DMS 273 (cell line): ENCODE results near the gene CRTC3.
A peak's percentile ranks its signal among the peaks of the same experiment; 100 is the strongest.
"Not testable (repeated sequence)": the region's sequence is repeated elsewhere in the genome, so short reads cannot be mapped to it uniquely, and the experiment has no call there.

Experiments
- DNase-seq: peaks from one replicate; lab custom pipeline; 2025; ENCODE audit not compliant: unreplicated experiment; lab: John Stamatoyannopoulos, UW

The CRTC3 gene

DNA sequence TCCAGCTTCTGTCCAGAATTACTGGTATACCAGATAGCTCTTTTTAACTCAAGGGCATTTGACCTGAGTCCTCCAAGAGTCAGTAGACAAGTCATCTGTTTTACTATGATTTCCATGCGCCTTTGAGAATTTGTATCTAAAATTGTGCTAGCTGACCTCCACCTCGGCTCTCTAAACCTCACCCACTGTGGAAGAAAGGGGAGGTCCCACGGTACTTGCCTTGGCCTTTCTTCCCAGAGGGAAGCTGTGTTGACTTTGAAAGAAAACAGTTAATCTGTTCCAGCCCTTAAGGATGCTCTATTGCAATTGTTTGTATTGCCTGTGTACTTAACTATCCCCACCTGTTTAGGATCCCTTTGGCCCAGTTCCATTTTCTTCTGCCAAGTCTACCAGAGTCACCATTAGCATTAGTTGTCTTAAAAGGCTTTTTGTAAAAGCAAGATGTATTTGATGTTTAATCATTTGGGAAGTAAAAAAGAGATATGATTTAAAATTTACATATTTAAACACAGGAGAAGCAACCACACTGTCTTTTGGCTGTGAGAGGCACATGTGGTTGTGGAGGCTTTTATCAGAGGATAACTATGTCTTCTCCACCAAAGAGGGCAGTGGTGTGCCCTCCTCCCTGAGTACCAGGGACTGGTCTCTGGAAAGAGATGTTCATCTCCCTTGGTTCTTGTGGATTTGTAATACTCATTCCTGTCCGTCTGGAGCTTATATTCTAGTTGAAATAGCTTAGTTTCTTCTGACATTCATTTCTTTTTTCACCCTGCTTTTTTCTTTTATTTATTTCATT lies 88.8 kb downstream of the CRTC3 start:
- DNase-seq: no peak

DNA sequence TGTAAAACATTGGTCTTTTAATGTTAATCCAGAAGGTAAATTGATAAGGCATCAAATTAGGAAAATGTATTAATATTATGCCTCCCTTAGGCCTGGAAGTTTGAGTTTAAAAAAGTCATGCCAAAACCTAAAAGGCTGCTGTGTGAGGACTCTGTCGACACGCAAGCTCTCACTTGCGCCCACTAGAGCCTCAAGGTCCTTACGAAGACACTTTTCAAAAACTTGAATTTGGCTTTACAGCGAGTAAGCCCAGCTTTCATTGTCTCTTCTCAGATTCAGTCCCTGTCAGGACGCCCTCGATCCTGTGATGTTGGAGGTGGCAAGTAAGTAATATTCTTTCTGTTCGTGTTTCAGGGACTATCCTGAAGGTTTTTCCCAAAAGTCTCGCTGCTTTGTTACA lies 89.7 kb downstream of the CRTC3 start:
- DNase-seq: no peak

DNA sequence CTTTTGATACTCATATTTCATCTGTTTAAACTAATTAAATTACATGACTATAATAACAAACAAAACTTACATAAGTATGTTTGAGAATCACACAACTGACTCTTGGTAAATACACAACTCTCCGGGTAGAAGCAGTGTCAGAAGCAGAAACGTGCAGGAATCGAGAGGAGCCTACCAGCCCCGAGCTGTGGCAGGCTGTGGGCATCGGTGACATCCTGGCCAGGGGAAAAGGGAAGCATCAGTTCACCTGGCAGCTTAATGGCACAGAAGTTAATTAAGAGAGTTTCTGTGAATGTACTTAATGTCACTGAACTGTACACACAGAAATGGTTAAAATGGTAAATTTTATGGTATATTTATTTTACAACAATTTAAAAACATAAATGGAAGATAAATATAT lies 90.2 kb downstream of the CRTC3 start:
- DNase-seq: no peak

DNA sequence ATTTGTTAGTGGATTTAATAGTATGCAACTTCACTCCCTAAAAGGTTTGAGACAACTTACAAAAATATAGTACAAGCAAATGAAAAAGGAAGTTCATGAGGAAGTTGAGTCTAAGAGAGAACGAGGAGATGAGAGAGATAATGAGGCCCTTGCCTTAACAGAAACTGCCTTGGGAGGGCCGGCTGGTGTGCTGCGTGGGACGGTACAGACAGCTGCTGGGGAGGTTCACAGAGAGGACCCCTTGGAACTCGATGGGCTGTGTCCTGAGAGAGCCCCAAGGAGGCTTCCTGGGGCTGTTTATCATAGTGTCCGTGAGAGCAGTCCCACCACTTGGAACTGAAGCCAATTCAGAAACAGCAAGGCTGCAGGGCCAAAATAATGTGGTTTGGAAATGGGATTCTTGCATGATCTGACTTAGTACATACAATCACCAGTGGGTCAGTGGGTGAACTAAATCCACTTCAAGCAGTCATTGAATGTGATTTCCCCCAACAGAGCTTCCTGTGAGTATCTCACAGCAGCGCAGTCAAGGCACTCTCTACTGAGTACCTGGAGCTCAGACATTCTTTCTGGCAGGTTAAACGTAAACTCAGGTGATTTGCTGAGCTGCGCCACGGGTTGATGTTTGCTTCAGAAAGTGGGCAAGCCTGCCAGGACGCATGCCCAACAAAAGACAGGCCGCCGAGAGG lies 90.8 kb downstream of the CRTC3 start:
- no peak for DNase-seq

DNA sequence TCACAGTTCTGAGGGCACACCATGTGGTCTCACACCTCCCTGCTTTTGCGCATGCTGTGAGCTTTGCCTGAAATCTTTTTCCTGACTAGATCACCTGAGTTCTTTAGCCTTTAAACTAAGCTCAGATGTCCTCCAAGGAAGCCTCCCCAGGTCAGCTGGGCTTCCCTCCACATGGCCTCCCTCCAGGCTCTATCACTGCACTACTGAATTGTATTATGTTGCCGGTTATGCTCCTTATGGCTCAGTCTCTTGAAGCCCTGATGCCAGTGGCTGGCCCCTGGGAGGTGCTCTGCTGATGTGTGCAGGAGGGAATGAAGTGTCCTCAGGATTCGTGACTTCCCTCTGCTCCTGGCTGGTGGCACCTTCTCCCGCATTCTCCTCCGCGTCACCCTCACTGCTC lies 94.1 kb downstream of the CRTC3 start:
- peak; percentile 6 for DNase-seq

DNA sequence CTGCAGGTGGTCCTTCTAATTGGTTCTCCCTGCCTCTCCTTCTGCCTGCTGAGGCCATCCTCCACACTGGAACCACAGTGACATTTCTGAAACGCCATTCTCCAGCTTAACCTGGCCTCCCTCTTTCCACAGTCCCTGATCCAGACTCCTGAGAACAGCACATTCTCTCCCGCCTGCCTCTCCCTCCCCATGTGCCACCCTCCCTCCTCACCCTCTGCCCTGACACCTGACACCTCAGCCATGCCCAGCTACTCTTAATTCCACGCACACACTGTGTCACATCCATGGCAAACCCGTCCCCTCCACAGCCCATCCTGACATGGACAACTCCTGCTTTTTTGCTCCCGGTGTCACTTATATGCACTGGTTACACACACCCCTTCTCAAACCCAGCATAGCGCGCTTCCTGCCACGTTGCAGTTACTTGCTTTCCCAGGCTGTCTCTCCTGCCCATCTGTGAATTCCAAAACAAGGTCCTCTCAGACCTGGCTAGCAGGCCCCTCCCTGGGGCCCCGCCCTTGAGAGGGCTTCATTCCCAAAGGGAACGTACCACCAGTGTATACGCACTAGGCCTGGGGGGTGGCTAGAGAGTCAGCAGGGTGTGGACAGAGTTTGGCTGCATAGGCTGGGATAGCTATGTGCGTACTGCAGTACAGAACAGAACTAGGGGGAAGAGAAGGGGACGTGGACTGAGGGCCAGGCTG lies 94.7 kb downstream of the CRTC3 start:
- DNase-seq: no peak

DNA sequence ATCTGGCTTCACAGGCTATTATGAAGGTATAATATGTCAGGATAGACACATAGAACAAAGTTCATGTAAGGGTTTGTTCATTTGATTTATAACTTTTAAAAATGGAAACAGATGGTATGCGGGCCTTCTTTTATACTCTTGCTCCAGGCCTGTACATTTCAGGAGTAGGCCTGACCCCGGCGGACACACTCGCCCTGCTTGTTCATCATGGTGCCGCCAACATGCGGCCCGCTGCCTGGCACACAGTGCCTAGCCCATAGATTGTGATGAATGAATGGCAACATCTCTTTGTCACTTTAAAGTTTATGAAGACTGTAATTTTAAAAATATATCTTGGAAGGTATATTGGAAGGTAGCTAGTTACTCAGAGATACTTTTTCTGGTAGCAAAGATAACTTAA lies 95.3 kb downstream of the CRTC3 start:
- DNase-seq: no peak

DNA sequence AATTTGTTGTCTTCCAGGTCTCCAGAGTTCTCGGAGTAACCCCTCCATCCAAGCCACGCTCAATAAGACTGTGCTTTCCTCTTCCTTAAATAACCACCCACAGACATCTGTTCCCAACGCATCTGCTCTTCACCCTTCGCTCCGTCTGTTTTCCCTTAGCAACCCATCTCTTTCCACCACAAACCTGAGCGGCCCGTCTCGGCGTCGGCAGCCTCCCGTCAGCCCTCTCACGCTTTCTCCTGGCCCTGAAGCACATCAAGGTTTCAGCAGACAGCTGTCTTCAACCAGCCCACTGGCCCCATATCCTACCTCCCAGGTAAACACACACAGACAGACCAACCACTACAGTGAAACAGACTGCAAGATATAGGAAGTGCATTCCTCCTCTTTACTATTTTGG lies 99.5 kb downstream of the CRTC3 start:
- DNase-seq: no peak

DNA sequence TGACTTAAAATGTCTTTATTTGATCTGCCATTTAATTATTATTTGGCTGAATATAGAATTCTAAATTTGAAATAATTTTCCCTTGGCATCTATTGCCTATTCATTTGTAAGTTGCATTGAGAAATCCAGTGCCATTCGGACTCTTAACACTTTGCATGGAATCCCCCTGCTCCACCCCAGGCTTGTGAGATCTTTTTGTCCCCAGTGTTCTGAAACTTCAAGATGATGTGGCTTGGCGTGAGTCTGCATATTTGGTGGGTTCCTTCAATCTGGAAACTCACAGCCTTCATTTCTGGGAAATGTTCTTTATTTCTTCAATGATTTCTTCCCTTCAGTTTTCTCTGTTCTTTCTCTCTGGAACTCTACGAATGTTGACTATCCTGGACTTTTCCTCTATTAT lies 103.6 kb downstream of the CRTC3 start:
- no peak for DNase-seq

DNA sequence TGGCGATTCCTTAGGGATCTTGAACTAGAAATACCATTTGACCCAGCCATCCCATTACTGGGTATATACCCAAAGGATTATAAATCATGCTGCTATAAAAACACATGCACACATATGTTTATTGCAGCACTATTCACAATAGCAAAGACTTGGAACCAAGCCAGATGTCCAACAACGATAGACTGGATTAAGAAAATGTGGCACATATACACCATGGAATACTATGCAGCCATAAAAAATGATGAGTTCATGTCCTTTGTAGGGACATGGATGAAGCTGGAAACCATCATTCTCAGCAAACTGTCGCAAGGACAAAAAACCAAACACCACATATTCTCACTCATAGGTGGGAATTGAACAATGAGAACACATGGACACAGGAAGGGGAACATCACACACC lies 107.3 kb downstream of the CRTC3 start:
- DNase-seq: not testable (repeated sequence)

DNA sequence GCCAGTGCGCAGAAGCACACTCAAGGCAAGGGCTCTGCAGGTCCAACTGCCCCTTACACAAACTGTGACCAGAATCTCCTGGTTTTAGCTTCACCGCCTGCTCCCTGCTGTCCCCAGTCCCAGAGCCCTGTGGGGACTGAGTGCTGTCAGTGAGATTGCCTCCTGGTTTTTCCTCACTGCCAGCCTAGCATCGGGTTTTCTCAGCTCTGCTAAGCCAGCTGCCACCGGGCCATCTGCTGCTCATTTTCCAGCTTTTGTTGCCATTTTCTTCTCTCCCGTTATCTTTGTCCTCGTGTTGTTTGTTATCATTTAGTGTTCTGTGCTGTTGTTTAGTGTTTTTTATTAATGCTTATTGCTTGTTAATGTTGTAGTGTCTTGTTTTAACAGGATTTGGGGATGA lies 108.0 kb downstream of the CRTC3 start:
- DNase-seq: peak; percentile 85

DNA sequence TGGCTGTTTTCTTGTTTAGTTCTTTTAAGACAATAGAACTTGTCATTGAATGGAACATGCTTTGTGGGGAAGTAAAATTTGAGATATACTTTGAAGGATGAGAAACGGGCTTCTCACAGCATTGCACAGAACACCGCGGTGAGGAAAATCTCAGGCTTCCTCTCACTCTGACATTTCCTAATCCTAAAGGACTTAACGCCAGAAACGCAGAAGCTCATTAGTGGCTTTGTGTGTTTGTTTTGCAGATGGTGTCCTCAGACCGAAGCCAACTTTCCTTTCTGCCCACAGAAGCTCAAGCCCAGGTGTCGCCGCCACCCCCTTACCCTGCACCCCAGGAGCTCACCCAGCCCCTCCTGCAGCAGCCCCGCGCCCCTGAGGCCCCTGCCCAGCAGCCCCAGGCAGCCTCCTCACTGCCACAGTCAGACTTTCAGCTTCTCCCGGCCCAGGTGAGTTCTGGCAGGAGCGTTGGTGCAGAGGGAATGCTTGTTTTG lies 108.5 kb downstream of the CRTC3 start:
- peak; percentile 61 for DNase-seq

DNA sequence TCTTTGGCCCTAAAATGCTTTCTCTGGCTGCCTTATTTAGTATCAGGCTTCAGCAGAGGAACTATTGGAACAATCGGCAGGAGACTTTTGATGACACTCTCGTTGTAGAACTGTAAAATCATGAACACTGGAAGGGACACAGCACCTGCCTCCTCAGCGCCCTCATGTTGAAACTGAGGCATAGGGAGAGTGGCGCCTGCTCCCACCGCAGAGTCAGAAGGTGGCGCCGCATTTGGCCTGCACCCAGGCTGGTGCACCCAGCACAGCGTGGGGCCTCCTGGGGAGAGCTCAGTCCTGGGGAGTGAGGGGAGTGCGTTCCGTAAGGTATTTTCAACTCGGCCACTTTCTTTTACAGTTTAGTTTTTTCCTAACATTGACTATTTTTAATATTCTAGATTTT lies 109.2 kb downstream of the CRTC3 start:
- DNase-seq: no peak

DNA sequence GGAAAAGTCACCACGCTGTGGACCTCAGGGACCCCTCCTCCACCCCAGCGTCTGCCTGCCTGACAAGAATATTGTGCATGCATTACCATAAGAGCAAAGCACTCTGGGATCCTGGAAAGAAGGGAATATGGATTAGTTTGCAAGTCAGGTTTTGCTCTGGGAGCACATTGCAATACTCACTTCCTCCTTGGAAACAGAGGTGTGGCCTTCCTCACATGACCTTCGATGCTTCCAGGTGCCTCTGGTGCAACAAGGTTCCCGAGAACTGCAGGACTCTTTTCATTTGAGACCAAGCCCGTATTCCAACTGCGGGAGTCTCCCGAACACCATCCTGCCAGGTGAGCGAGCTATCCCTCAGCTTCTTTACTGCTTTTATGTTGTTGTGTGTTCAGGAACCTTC lies 111.1 kb downstream of the CRTC3 start:
- DNase-seq: no peak

DNA sequence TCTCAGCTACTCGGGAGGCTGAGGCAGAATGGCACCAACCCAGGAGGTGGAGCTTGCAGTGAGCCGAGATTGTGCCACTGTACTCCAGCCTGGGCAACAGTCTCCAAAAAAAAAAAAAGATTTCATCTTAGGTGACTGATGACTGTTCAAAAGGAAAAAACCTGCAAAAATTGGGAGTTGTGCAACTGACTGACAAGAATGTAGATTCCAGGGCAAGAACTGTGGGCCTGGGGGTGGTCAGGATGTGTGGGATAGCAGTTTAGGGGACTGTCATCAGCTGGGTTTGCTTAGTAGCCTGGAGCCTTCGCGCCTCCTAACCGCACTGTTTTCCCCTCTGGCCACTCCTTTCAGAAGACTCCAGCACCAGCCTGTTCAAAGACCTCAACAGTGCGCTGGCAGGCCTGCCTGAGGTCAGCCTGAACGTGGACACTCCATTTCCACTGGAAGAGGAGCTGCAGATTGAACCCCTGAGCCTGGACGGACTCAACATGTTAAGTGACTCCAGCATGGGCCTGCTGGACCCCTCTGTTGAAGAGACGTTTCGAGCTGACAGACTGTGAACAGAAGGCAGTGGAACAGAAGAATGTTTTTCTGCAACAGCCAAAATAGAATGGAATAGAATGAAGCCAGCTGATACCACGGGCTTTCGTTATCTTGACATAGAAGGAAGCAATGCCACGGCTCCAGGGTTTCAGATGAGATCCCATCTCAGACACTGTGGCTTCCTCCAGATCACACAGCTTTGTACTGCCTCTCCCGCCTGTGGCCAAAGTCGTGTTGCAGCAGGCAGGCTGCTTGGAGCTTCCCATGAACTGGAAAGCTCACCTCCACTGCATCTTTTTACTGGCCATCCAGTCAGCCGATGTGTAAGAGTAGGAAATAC lies 112.1 kb downstream of the CRTC3 start:
- DNase-seq: no peak

DNA sequence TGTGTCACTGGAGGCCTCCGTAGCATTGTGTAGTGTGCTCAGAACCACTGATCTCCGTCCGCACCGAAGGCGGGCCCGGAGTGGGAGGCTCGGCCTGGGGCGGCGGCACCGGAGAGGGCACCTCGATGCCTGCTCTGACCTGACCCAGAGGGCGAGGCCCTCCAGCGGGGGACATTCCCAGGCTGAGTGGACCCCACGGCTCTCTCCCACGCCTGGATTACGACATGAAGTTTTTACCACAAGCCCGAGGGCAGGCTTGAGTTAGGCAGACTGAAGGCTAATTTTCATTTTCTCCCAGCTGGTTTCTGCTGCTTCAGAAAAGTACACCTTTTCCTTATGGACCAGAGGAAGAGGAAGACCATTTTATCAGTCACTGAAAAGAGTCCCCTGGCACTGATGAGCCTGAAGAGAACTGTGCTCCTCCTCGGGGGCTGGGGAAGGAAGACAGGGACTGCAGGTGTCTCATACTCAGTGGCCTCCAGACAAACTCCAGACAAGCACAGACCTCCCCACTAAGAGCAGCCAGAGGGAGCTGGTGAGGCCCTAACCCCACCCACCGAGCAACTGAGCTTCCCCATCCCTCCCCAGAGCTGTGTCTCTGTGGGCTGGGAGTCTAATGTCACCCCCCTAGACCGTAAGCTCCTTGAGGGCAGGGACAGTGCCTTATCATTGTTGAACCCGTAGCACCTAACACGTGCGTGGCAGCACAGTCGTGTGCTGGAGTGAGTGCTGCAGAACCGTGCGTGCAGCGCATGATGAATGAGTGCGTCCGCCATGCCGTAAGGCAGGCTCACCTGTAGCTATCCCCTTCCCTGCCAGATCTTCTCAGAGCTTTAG lies 113.0 kb downstream of the CRTC3 start:
- peak; percentile 11 for DNase-seq

DNA sequence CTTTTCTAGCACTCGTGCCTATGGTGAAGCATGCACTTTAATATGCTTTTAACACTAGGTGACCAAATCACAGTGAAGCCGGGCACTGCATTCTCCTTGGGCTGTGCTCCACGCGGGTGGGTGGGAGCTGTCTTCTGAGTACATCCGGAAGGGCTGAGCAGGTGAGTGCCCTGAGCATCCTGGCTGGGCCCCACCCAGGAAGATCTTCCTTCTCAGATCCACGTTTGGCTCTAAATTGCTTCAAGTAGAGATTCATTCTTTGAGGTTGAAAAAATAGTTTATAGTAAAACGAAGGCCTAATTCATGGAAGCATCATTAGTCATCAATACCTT lies 113.5 kb downstream of the CRTC3 start:
- DNase-seq: no peak

DNA sequence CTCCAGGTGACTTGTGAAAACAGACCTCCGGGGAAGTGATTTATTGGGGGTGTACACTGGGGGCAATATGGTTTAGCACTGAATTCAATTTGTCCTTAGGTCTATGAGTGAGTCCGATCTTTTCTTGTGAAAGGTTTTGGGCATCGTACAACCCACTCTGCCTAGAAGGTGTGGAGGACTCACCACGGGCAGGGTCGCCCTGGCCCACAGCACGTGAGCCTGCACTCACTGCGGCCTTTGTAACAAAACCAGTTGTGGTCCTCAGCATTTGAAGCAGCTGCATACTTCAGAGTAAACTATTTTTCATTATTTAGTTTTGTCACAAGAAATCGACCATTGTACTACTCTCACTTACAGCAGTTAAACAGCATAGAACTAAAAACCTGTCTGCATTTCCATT lies 114.8 kb downstream of the CRTC3 start:
- no peak for DNase-seq

DNA sequence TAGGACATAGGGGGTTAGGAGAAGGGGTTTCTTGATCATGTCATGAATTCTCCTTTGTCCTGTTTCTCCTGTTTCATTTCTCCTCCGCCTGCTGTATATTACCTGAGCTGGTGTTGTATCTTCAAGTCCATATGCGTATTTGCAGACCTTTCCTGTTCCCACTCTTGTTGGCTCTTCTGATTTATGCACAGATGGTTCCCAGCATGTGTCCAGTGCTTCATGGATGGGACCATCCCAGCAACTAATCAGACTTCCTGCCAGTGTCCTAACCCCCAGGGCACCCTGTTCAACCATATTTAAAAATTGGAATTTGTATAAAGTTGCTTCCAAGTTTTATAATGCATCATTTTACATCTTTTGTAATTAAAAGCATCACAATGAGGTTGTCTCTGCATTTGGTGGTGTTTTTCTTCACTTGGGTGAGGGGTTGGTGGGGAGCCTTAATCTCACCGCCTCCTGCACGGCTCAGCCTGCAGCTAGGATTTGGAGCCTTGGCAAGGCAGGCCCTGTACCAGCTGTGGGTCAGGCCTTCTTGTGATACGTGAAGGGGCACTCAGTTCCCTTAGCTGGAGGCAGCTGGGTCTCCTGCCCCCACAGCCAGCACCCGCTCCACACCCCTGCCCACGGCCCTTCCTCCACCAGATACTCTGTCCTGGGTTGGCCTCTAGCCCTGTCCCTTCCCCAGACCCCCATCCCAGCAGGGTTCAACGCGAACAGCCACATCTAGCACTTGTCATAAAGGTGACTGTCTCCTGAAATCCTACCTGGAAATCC lies 115.4 kb downstream of the CRTC3 start:
- DNase-seq: peak; percentile 78
